ENCODE data around the gene KCNK2.

KCNK2 gene

GRCh38 chr1:215251428-215251827 lies 168.9 kb downstream of the KCNK2 start:
- no peak for DNase-seq (ENCODE audit: low read depth in 2 of 3, low spot score in 1 of 3)

- no peak for DNase-seq (ENCODE audit: low read depth in 2 of 3, low spot score in 1 of 3)
Observed at GRCh38 chr1:215252164-215252563, 169.6 kb downstream of the KCNK2 start.

GRCh38 chr1:215256936-215257679 lies 174.6 kb downstream of the KCNK2 start:
- DNase-seq (ENCODE audit: low read depth in 2 of 3, low spot score in 1 of 3), result no peak

GRCh38 chr1:215260711-215261110 lies 178.2 kb downstream of the KCNK2 start:
- DNase-seq (ENCODE audit: low read depth in 2 of 3, low spot score in 1 of 3), result no peak

- DNase-seq (ENCODE audit: low read depth in 2 of 3, low spot score in 1 of 3), result no peak
Observed at GRCh38 chr1:215262106-215262505, 179.6 kb downstream of the KCNK2 start.

- no peak for DNase-seq (ENCODE audit: low read depth in 2 of 3, low spot score in 1 of 3)
Observed at GRCh38 chr1:215263636-215264035, 181.1 kb downstream of the KCNK2 start.

GRCh38 chr1:215264649-215265048 lies 182.1 kb downstream of the KCNK2 start:
- no peak for DNase-seq (ENCODE audit: low read depth in 2 of 3, low spot score in 1 of 3)

GRCh38 chr1:215267495-215267894 lies 185.0 kb downstream of the KCNK2 start:
- DNase-seq (ENCODE audit: low read depth in 2 of 3, low spot score in 1 of 3), result no peak

GRCh38 chr1:215269955-215270354 lies 187.4 kb downstream of the KCNK2 start:
- no peak for DNase-seq (ENCODE audit: low read depth in 2 of 3, low spot score in 1 of 3)

- DNase-seq (ENCODE audit: low read depth in 2 of 3, low spot score in 1 of 3), result no peak
Observed at GRCh38 chr1:215273838-215274516, 191.4 kb downstream of the KCNK2 start.

- no peak for DNase-seq (ENCODE audit: low read depth in 2 of 3, low spot score in 1 of 3)
Observed at GRCh38 chr1:215276582-215276981, 194.0 kb downstream of the KCNK2 start.

- DNase-seq (ENCODE audit: low read depth in 2 of 3, low spot score in 1 of 3), result no peak
Observed at GRCh38 chr1:215277532-215277931, 195.0 kb downstream of the KCNK2 start.

GRCh38 chr1:215279682-215280081 lies 197.1 kb downstream of the KCNK2 start:
- DNase-seq (ENCODE audit: low read depth in 2 of 3, low spot score in 1 of 3), result no peak

GRCh38 chr1:215282557-215282956 lies 200.0 kb downstream of the KCNK2 start:
- no peak for DNase-seq (ENCODE audit: low read depth in 2 of 3, low spot score in 1 of 3)

GRCh38 chr1:215285013-215285800 lies 202.7 kb downstream of the KCNK2 start:
- no peak for DNase-seq (ENCODE audit: low read depth in 2 of 3, low spot score in 1 of 3)
